Mesenchymal stem cell (in vitro differentiated cells and primary cell): ENCODE data around the gene LNP1.

ENCODE experiments used
- DNase-seq: peaks from one replicate; pipeline ENCODE4 v3.0.0-alpha.2; 2013
- H2AFZ ChIP-seq: one replicate; pipeline ENCODE4 v1.6.1; 2013; ENCODE audit warnings: low read depth, mild to moderate bottlenecking, control low read depth, inconsistent platforms, low read length, moderate library complexity
- H2AK5ac ChIP-seq: 2 replicates; pipeline ENCODE4 v1.6.1; 2013; ENCODE audit warnings: low read length, moderate library complexity, mild to moderate bottlenecking, inconsistent platforms; ENCODE audit not compliant: severe bottlenecking
- H2BK120ac ChIP-seq: one replicate; pipeline ENCODE4 v1.6.1; 2013; ENCODE audit warnings: low read depth, mild to moderate bottlenecking, inconsistent platforms, low read length, moderate library complexity
- H2BK12ac ChIP-seq, 2 experiments: one replicate each; pipeline ENCODE4 v1.6.1; 2013; ENCODE audit warnings: inconsistent platforms in 2 of 2, low read length in 2 of 2, mild to moderate bottlenecking in 2 of 2, moderate library complexity in 2 of 2, control low read depth in 1 of 2
- H2BK15ac ChIP-seq: one replicate; pipeline ENCODE4 v1.6.1; 2013; ENCODE audit warnings: mild to moderate bottlenecking, low read depth, inconsistent platforms; ENCODE audit not compliant: poor library complexity, severe bottlenecking
- H2BK5ac ChIP-seq: 2 replicates; pipeline ENCODE4 v1.6.1; 2013; ENCODE audit warnings: low read depth, mild to moderate bottlenecking, low read length, control low read depth, inconsistent platforms; ENCODE audit not compliant: poor library complexity, severe bottlenecking
- H3K14ac ChIP-seq, 2 experiments: one replicate each; pipeline ENCODE4 v1.6.1; 2013; ENCODE audit warnings: inconsistent platforms in 2 of 2, low read length in 2 of 2, control low read depth in 1 of 2, mild to moderate bottlenecking in 1 of 2, moderate library complexity in 1 of 2
- H3K18ac ChIP-seq, 2 experiments: one replicate each; pipeline ENCODE4 v1.6.1; 2013; ENCODE audit warnings: inconsistent platforms in 2 of 2, low read length in 2 of 2, control low read depth in 1 of 2, low read depth in 1 of 2, mild to moderate bottlenecking in 1 of 2
- H3K23ac ChIP-seq, 2 experiments: one replicate each; pipeline ENCODE4 v1.6.1; 2013; ENCODE audit warnings: inconsistent platforms in 2 of 2, low read length in 2 of 2, mild to moderate bottlenecking in 2 of 2, moderate library complexity in 2 of 2, control low read depth in 1 of 2
- H3K27ac ChIP-seq: 2 replicates; pipeline ENCODE4 v1.5.1; 2013; ENCODE audit warnings: mild to moderate bottlenecking, moderate library complexity, low read length, control low read depth, inconsistent platforms; ENCODE audit not compliant: poor library complexity, severe bottlenecking
- H3K27me3 ChIP-seq, 2 experiments: 2 replicates each; pipeline versions ENCODE4 v1.6.1 to v1.7.0; 2013; ENCODE audit warnings: low read length in 2 of 2, mild to moderate bottlenecking in 2 of 2, moderate library complexity in 2 of 2, control low read depth in 1 of 2, inconsistent platforms in 1 of 2; ENCODE audit not compliant: control insufficient read depth in 1 of 2, insufficient read depth in 1 of 2
- H3K36me3 ChIP-seq, 2 experiments: 2 replicates each; pipeline versions ENCODE4 v1.6.1 to v1.7.0; 2013; ENCODE audit warnings: low read length in 2 of 2, control low read depth in 1 of 2, inconsistent platforms in 1 of 2, low read depth in 1 of 2, mild to moderate bottlenecking in 1 of 2; ENCODE audit not compliant: insufficient read depth in 2 of 2, control insufficient read depth in 1 of 2
- H3K4ac ChIP-seq, 2 experiments: one replicate each; pipeline ENCODE4 v1.6.1; 2013; ENCODE audit warnings: inconsistent platforms in 2 of 2, low read length in 2 of 2, mild to moderate bottlenecking in 2 of 2, moderate library complexity in 2 of 2, control low read depth in 1 of 2, low read depth in 1 of 2
- H3K4me1 ChIP-seq: 2 replicates; pipeline ENCODE4 v1.6.1; 2013; ENCODE audit warnings: low read depth, low read length, control low read depth; ENCODE audit not compliant: control insufficient read depth, insufficient read depth
- H3K4me2 ChIP-seq: 2 replicates; pipeline ENCODE4 v1.6.1; 2013; ENCODE audit warnings: low read length, mild to moderate bottlenecking, inconsistent platforms; ENCODE audit not compliant: poor library complexity, severe bottlenecking
- H3K4me3 ChIP-seq, 2 experiments: 2 replicates each; pipeline versions ENCODE4 v1.5.1 to v1.7.0; 2013; ENCODE audit warnings: low read length in 2 of 2, mild to moderate bottlenecking in 2 of 2, control low read depth in 1 of 2, low read depth in 1 of 2; ENCODE audit not compliant: insufficient read depth in 1 of 2
- H3K79me1 ChIP-seq: replicated peaks from 2 replicates; pipeline ENCODE4 v1.6.1; 2013; ENCODE audit warnings: mild to moderate bottlenecking, control low read depth, low read length, inconsistent platforms; ENCODE audit not compliant: poor library complexity, severe bottlenecking
- H3K9ac ChIP-seq: 2 replicates; pipeline ENCODE4 v1.7.0; 2013; ENCODE audit warnings: mild to moderate bottlenecking, low read length, moderate library complexity
- H3K9me3 ChIP-seq: 2 replicates; pipeline ENCODE4 v1.7.0; 2013; ENCODE audit warnings: mild to moderate bottlenecking, low read length; ENCODE audit not compliant: control insufficient read depth
- H4K8ac ChIP-seq: one replicate; pipeline ENCODE4 v1.6.1; 2013; ENCODE audit warnings: inconsistent platforms, mild to moderate bottlenecking, low read length, moderate library complexity
- H4K91ac ChIP-seq: one replicate; pipeline ENCODE4 v1.6.1; 2013; ENCODE audit warnings: mild to moderate bottlenecking, low read length, inconsistent platforms
- WGBS: methylation state at CpG from one replicate; pipeline ENCODE4 v1.1.7; 2013; ENCODE audit warnings: mixed read lengths; 5-methylcytosine and 5-hydroxymethylcytosine counted together

The LNP1 gene

DNA sequence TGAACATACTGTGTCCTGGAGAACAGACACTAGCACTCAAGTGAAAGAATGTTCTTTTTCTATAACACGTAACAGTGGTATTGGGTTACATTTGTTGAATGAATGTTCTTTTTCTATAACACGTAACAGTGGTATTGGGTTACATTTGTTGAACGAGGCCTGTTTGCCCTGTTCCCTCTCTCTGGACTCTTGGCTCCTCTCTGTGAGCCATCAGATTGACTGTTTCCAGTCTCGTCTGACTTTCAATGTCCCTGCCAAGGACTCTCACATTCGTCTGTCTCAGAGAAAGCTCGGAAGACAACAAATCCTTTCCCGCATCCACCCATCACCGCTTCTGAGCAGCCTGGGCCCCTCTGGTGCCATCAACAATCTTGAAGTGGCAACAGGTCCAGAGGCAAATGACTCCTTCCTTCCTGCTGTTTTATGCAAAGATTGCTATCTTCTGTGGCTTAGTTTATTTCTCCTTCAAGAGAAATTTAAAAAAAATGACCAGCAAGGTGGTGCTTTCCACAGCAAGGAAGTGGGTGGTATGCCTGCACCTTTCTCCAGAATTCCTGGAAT lies 99.1 kb downstream of the LNP1 start:
- DNase-seq = no peak
- H3K27ac ChIP-seq = no peak overlapping the region
- 75% methylated on average over 8 of the region's 8 CpGs for WGBS
- H2AK5ac ChIP-seq = peak overlapping the region; percentile 67
- no peak overlapping the region for H3K23ac ChIP-seq
- H3K9ac ChIP-seq = no peak overlapping the region
- H3K27me3 ChIP-seq = no peaks in the 10 kb centered on the region
- H3K9me3 ChIP-seq = no peaks in the 10 kb centered on the region
- H3K36me3 ChIP-seq = no peaks in the 10 kb centered on the region
- no peak overlapping the region for H3K14ac ChIP-seq
- peaks cover 3% of the 10 kb centered on the region for H3K4me1 ChIP-seq
- no peak overlapping the region for H3K4me2 ChIP-seq
- H4K91ac ChIP-seq = no peak overlapping the region
- no peak overlapping the region for H2BK15ac ChIP-seq
- H3K18ac ChIP-seq = no peak overlapping the region
- no peak overlapping the region for H2BK5ac ChIP-seq
- H3K4me3 ChIP-seq = no peak overlapping the region
- no peak overlapping the region for H4K8ac ChIP-seq
- H2BK120ac ChIP-seq = no peak overlapping the region
- no peak overlapping the region for H2BK12ac ChIP-seq
- peaks cover 25% of the 10 kb centered on the region for H3K79me1 ChIP-seq
- H3K4ac ChIP-seq = no peak overlapping the region
- H2AFZ ChIP-seq = no peak overlapping the region

DNA sequence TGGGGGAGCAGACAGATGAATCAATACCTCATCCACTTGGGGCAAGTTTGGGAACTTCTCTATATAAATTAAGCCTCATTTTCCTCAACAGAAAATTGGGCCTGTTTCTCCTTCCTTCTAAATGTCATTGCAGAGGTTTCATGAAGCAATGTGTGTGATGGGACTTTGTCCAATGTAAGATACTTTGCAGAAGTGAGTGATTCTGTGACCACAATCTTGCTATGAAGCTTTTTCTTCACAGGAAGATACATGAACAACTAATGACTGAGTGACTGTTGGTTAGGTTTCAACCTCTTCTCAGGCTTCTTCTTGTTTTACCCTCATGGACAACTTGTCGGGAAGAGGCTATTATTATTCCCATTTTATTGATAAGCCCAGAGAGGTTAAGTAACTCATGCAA lies 102.1 kb downstream of the LNP1 start:
- Histone ChIP-seq H2AFZ (no peak overlapping the region), H2BK5ac (no peak overlapping the region), H3K14ac (no peak overlapping the region), H4K91ac (no peak overlapping the region), H3K4me3 (no peak overlapping the region), H3K4ac (no peak overlapping the region), H3K9me3 (no peaks in the 10 kb centered on the region), H2BK120ac (no peak overlapping the region), H3K36me3 (no peaks in the 10 kb centered on the region), H3K27me3 (no peaks in the 10 kb centered on the region), H2AK5ac (no peak overlapping the region), H2BK15ac (no peak overlapping the region), H3K79me1 (peaks cover 30% of the 10 kb centered on the region), H3K4me1 (peaks cover 3% of the 10 kb centered on the region), H3K9ac (no peak overlapping the region), H3K4me2 (no peak overlapping the region), H3K27ac (no peak overlapping the region), H3K18ac (no peak overlapping the region), H4K8ac (no peak overlapping the region), H3K23ac (no peak overlapping the region), H2BK12ac (no peak overlapping the region)
- WGBS = 100% methylated on average over 1 of the region's 1 CpG
- no peak for DNase-seq
